Stimulated activated CD8-positive, alpha-beta memory T cell treated with anti-CD3 and anti-CD28 coated beads, Interleukin-12 subunit alpha, Interleukin-12 subunit beta, amount 100 ng/mL, for 24 hours (primary cell): ENCODE data around the gene GP9.
"Not testable (repeated sequence)": the region's sequence is repeated elsewhere in the genome, so short reads cannot be mapped to it uniquely, and the experiment has no call there.

ENCODE experiments used
- DNase-seq: peaks from one replicate; pipeline ENCODE4 v3.0.0-alpha.2; 2020; ENCODE audit errors: extremely low read depth

GP9 gene

DNA sequence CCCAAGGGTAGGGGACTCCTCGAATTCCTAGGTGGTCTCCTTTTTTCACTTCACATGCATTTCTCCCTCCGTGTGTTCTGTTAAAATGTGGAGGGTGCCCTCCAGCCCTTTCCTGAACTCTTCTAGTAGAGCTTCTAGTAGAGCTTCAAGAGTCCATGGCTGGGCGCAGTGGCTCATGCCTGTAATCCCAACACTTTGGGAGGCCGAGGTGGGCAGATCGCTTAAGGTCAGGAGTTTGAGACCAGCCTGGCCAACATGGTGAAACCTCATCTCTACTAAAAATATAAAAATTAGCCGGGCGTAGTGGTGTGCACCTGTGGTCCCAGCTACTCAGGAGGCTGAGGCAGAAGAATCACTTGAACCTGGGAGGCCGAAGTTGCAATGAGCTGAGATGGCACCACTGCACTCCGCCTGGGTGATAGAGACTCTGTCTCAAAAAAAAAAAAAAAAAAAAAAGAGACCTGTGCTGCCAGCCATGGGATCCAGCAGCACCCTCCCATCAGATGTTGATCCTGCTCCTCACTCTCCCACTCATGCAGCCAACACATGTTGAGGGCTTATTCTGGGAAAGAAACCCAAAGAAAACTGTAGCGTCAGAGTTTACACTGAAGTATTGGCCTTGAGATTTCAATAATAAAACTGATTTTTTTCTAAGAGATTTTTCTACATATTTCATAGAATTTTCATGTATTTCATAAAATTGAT is 50.6 kb downstream of the GP9 start:
- not testable (repeated sequence) for DNase-seq
